Measurements from ENCODE around the gene FAM181A.

FAM181A gene

GRCh38 chr14:93956514-93957332 lies 29.6 kb downstream of the FAM181A start:
- no peaks in the 10 kb centered on the region for H3K27me3 ChIP-seq (ENCODE audit: insufficient read depth, poor library complexity, severe bottlenecking)
- no peak for DNase-seq (ENCODE audit: low read depth in 1 of 2, low spot score in 1 of 2)
- no peak overlapping the region for H3K4me3 ChIP-seq (replicated peaks; ENCODE audit: insufficient read depth, low read length)
- H3K27ac ChIP-seq (replicated peaks) = peak overlapping the region; percentile 95
- TF ChIP-seq REST (IDR thresholded peaks at IDR 0.05; ENCODE audit: insufficient replicate concordance, low read depth) (no peak), GABPA (IDR thresholded peaks at IDR 0.05; ENCODE audit: low read depth) (no peak), SPI1 (IDR thresholded peaks at IDR 0.05; ENCODE audit: borderline replicate concordance, low read depth) (no peak), CTCF (IDR thresholded peaks at IDR 0.05; ENCODE audit: insufficient read depth, low read length) (no peak), POLR2AphosphoS5 (IDR thresholded peaks at IDR 0.05; ENCODE audit: low read depth) (no peak)

- Histone ChIP-seq H3K4me3 (replicated peaks; ENCODE audit: insufficient read depth, low read length) (no peak overlapping the region), H3K27ac (replicated peaks) (peak overlapping the region; percentile 95), H3K27me3 (ENCODE audit: insufficient read depth, poor library complexity, severe bottlenecking) (no peaks in the 10 kb centered on the region)
- DNase-seq (ENCODE audit: low read depth in 1 of 2, low spot score in 1 of 2) = no peak
- TF ChIP-seq GABPA (IDR thresholded peaks at IDR 0.05; ENCODE audit: low read depth) (no peak), REST (IDR thresholded peaks at IDR 0.05; ENCODE audit: insufficient replicate concordance, low read depth) (no peak), CTCF (IDR thresholded peaks at IDR 0.05; ENCODE audit: insufficient read depth, low read length) (no peak), SPI1 (IDR thresholded peaks at IDR 0.05; ENCODE audit: borderline replicate concordance, low read depth) (no peak), POLR2AphosphoS5 (IDR thresholded peaks at IDR 0.05; ENCODE audit: low read depth) (no peak)
Measured at GRCh38 chr14:93957333-93957710, 30.2 kb downstream of the FAM181A start.

GRCh38 chr14:93957751-93958566 lies 30.8 kb downstream of the FAM181A start:
- H3K27me3 ChIP-seq (ENCODE audit: insufficient read depth, poor library complexity, severe bottlenecking) = no peaks in the 10 kb centered on the region
- H3K27ac ChIP-seq (replicated peaks) = peak overlapping the region; percentile 95
- no peak overlapping the region for H3K4me3 ChIP-seq (replicated peaks; ENCODE audit: insufficient read depth, low read length)
- TF ChIP-seq POLR2AphosphoS5 (IDR thresholded peaks at IDR 0.05; ENCODE audit: low read depth) (no peak), CTCF (IDR thresholded peaks at IDR 0.05; ENCODE audit: insufficient read depth, low read length) (no peak)
- no peak for DNase-seq (ENCODE audit: low read depth in 1 of 2, low spot score in 1 of 2)
